Skeletal muscle satellite cell (primary cell): ENCODE data around the gene UBAP2.

Experiments used
- H3K27me3 ChIP-seq: 2 replicates; pipeline ENCODE4 v1.7.0; 2013; ENCODE audit warnings: low read length; ENCODE audit not compliant: control insufficient read depth, insufficient read depth
- H3K36me3 ChIP-seq: 2 replicates; pipeline ENCODE4 v1.7.0; 2013; ENCODE audit warnings: mild to moderate bottlenecking, control low read depth, low read length; ENCODE audit not compliant: insufficient read depth
- H3K4me1 ChIP-seq: 2 replicates; pipeline ENCODE4 v1.7.0; 2013; ENCODE audit warnings: low read length; ENCODE audit not compliant: control insufficient read depth, insufficient read depth
- H3K4me2 ChIP-seq: 2 replicates; pipeline ENCODE4 v1.7.0; 2013; ENCODE audit warnings: mild to moderate bottlenecking, low read length
- H3K4me3 ChIP-seq: 2 replicates; pipeline ENCODE4 v1.7.0; 2013; ENCODE audit warnings: low read length
- H3K9ac ChIP-seq: 2 replicates; pipeline ENCODE4 v1.7.0; 2013; ENCODE audit warnings: mild to moderate bottlenecking, low read depth, low read length, moderate library complexity
- H3K9me3 ChIP-seq: replicated peaks from 2 replicates; pipeline ENCODE4 v1.7.0; 2013; ENCODE audit warnings: mild to moderate bottlenecking, control low read depth, low read length

Gene UBAP2

GRCh38 chr9:33914887-33915628 is 133.6 kb downstream of the UBAP2 start:
- H3K9me3 ChIP-seq: no peaks in the 10 kb centered on the region
- no peak overlapping the region for H3K4me3 ChIP-seq
- no peaks in the 10 kb centered on the region for H3K4me1 ChIP-seq
- peaks cover 52% of the 10 kb centered on the region for H3K36me3 ChIP-seq
- H3K9ac ChIP-seq: no peak overlapping the region
- no peak overlapping the region for H3K4me2 ChIP-seq
- H3K27me3 ChIP-seq: no peaks in the 10 kb centered on the region

DNA sequence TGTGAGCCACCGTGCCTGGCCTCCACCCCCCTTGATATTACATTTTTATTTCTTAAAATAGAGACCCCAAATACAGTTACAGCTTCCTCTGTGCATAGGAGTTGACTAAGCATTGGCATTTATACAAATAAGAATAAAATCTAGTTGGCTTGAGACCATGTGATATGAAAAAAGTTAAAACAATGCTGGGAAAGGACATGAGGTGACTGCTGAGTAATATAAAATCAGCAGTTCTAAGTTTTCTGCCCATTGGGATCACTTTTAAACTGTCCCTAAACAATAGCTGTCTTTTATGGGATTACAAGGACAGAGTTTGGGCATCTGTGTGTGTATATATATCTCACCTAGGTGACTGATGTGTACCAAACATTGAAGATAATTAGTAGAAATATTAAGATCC is 135.1 kb downstream of the UBAP2 start:
- no peaks in the 10 kb centered on the region for H3K27me3 ChIP-seq
- H3K9ac ChIP-seq: no peak overlapping the region
- no peak overlapping the region for H3K4me3 ChIP-seq
- no peaks in the 10 kb centered on the region for H3K9me3 ChIP-seq
- no peak overlapping the region for H3K4me2 ChIP-seq
- no peaks in the 10 kb centered on the region for H3K4me1 ChIP-seq
- H3K36me3 ChIP-seq: peaks cover 37% of the 10 kb centered on the region

DNA sequence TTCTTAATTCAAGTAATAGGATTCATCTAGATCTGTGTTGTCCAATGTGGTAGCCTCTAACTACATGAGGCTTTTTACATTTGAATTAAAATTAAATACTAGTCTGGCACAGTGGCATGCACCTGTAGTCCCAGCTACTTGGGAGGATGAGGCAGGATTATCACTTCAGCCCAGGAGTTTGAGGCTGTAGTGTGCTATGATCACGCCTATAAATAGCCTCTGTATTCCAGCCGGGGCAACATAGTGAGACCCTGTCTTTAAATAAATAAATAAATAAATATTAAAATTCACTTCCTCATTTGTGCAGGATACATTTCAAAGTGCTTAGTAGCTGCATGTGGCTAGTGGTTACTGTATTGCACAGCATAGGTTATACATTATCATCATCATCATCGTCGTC is 139.9 kb downstream of the UBAP2 start:
- Histone ChIP-seq H3K36me3 (peaks cover 23% of the 10 kb centered on the region), H3K9me3 (no peaks in the 10 kb centered on the region), H3K4me2 (no peak overlapping the region), H3K4me1 (peaks cover 7% of the 10 kb centered on the region), H3K4me3 (no peak overlapping the region), H3K9ac (no peak overlapping the region), H3K27me3 (no peaks in the 10 kb centered on the region)

GRCh38 chr9:33908114-33908513 is 140.6 kb downstream of the UBAP2 start:
- no peak overlapping the region for H3K9ac ChIP-seq
- H3K9me3 ChIP-seq: no peaks in the 10 kb centered on the region
- peaks cover 7% of the 10 kb centered on the region for H3K4me1 ChIP-seq
- H3K4me3 ChIP-seq: no peak overlapping the region
- H3K36me3 ChIP-seq: peaks cover 23% of the 10 kb centered on the region
- no peaks in the 10 kb centered on the region for H3K27me3 ChIP-seq
- no peak overlapping the region for H3K4me2 ChIP-seq

- H3K27me3 ChIP-seq: no peaks in the 10 kb centered on the region
- H3K4me3 ChIP-seq: no peak overlapping the region
- no peaks in the 10 kb centered on the region for H3K9me3 ChIP-seq
- no peak overlapping the region for H3K4me2 ChIP-seq
- H3K36me3 ChIP-seq: peaks cover 24% of the 10 kb centered on the region
- peaks cover 7% of the 10 kb centered on the region for H3K4me1 ChIP-seq
- H3K9ac ChIP-seq: no peak overlapping the region
Observed at GRCh38 chr9:33907347-33907746, 141.3 kb downstream of the UBAP2 start.

DNA sequence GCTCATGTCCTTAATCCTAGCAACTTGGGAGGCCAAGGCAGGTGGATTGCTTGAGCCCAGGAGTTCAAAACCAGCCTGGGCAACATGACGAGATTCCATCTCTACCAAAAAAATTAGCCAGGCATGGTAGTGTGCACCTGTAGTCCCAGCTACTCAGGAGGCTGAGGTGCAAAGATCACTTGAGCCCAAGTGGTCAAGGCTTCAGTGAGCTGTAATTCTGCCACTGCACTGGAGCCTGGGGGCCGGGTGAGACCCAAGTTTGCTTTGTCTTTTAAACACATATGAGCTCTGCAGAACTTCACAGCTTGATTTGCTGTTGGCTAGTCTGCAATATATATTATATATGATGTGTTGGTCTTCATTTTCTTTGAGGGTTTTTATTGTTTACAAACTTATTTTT is 141.9 kb downstream of the UBAP2 start:
- Histone ChIP-seq H3K4me1 (peaks cover 7% of the 10 kb centered on the region), H3K36me3 (peaks cover 29% of the 10 kb centered on the region), H3K4me3 (no peak overlapping the region), H3K4me2 (no peak overlapping the region), H3K9me3 (no peaks in the 10 kb centered on the region), H3K9ac (no peak overlapping the region), H3K27me3 (no peaks in the 10 kb centered on the region)

GRCh38 chr9:33905137-33905536 is 143.6 kb downstream of the UBAP2 start:
- H3K4me1 ChIP-seq: peaks cover 7% of the 10 kb centered on the region
- no peak overlapping the region for H3K4me2 ChIP-seq
- no peaks in the 10 kb centered on the region for H3K9me3 ChIP-seq
- H3K27me3 ChIP-seq: no peaks in the 10 kb centered on the region
- H3K36me3 ChIP-seq: peaks cover 44% of the 10 kb centered on the region
- H3K9ac ChIP-seq: no peak overlapping the region
- H3K4me3 ChIP-seq: no peak overlapping the region

- Histone ChIP-seq H3K9me3 (no peaks in the 10 kb centered on the region), H3K36me3 (peaks cover 44% of the 10 kb centered on the region), H3K27me3 (no peaks in the 10 kb centered on the region), H3K4me3 (no peak overlapping the region), H3K4me1 (peaks cover 7% of the 10 kb centered on the region), H3K9ac (no peak overlapping the region), H3K4me2 (no peak overlapping the region)
Observed at GRCh38 chr9:33903157-33903780, 145.4 kb downstream of the UBAP2 start.

DNA sequence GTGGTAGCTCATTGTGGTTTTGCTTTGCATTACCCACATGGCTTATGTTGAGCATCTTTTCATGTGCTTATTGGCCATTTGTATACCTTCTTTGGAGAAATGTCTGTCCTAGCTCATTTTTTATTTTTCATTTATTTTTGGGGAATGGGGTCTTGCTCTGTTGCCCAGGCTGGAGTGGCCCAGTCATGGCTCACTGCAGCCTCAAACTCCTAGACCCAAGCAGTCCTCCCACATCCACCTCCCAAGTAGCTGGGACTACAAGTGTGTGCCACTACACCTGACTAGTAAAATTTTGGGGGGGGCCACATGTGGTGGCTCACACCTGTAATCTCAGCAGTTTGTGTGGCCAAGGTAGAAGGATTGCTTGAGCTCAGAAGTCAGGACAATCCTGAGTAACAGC is 154.4 kb downstream of the UBAP2 start:
- Histone ChIP-seq H3K9me3 (no peaks in the 10 kb centered on the region), H3K27me3 (no peaks in the 10 kb centered on the region), H3K4me3 (no peak overlapping the region), H3K4me1 (no peaks in the 10 kb centered on the region), H3K4me2 (no peak overlapping the region), H3K9ac (no peak overlapping the region), H3K36me3 (peaks cover 4% of the 10 kb centered on the region)

- H3K9ac ChIP-seq: no peak overlapping the region
- no peaks in the 10 kb centered on the region for H3K9me3 ChIP-seq
- peaks cover 4% of the 10 kb centered on the region for H3K36me3 ChIP-seq
- H3K4me2 ChIP-seq: no peak overlapping the region
- no peaks in the 10 kb centered on the region for H3K27me3 ChIP-seq
- H3K4me1 ChIP-seq: no peaks in the 10 kb centered on the region
- H3K4me3 ChIP-seq: no peak overlapping the region
Observed at GRCh38 chr9:33893861-33894260, 154.8 kb downstream of the UBAP2 start.

DNA sequence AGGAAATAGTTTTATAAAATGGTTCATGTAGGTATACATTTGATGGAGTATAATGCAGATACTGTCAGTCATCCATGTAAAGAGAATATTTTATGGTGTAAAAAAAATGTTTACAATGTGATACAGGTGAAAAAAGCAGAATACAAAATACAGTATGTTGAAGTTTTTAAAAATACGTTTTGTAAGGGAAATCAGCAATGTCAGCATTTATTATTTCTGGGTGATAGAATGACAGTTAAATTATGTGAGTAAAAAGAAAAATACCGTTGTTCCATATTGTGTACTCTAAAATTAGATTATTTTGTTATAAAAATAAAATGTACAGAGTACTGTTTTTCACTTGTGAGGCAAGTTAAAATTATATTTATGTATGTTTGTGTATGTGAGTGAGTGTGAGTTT is 162.7 kb downstream of the UBAP2 start:
- H3K9me3 ChIP-seq: no peaks in the 10 kb centered on the region
- no peak overlapping the region for H3K9ac ChIP-seq
- H3K36me3 ChIP-seq: no peaks in the 10 kb centered on the region
- H3K27me3 ChIP-seq: no peaks in the 10 kb centered on the region
- peaks cover 16% of the 10 kb centered on the region for H3K4me1 ChIP-seq
- H3K4me3 ChIP-seq: no peak overlapping the region
- H3K4me2 ChIP-seq: no peak overlapping the region
